VCaP (cell line): Measurements from ENCODE around the gene ARL4C.

Source experiments
- H3K27ac ChIP-seq: fragments of 450-650 bp; 2 replicates; pipeline ENCODE4 v1.5.1; 2017
- TF ChIP-seq, protein P1 (sequence below): fragments of 450-650 bp; conservative IDR thresholded peaks from 2 replicates; pipeline ENCODE4 v1.5.1; 2017; ENCODE audit warnings: mild to moderate bottlenecking, moderate library complexity

The ARL4C gene

DNA sequence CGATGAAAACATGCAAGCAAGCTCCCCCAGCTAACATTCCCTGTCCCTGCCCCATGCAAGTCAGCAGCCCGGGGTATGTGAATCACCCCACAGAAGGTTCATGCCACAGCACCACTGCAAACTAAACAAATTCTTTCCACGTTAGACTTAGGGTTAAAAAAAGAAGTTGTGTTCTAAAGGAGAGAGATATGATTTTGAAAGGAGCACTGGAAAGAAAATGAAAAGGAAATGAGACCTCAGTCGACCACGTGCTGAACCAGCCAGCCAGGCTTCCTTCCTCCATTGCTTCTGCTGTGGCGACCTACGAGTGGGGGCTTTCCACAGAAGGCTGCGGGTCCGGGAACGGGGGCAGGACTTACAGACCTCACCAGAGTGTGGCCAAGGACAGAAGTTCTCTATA is 52.0 kb downstream of the ARL4C start:
- H3K27ac ChIP-seq, result no peak overlapping the region
- TF ChIP-seq, protein P1, sequence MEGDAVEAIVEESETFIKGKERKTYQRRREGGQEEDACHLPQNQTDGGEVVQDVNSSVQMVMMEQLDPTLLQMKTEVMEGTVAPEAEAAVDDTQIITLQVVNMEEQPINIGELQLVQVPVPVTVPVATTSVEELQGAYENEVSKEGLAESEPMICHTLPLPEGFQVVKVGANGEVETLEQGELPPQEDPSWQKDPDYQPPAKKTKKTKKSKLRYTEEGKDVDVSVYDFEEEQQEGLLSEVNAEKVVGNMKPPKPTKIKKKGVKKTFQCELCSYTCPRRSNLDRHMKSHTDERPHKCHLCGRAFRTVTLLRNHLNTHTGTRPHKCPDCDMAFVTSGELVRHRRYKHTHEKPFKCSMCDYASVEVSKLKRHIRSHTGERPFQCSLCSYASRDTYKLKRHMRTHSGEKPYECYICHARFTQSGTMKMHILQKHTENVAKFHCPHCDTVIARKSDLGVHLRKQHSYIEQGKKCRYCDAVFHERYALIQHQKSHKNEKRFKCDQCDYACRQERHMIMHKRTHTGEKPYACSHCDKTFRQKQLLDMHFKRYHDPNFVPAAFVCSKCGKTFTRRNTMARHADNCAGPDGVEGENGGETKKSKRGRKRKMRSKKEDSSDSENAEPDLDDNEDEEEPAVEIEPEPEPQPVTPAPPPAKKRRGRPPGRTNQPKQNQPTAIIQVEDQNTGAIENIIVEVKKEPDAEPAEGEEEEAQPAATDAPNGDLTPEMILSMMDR, result no peak

DNA sequence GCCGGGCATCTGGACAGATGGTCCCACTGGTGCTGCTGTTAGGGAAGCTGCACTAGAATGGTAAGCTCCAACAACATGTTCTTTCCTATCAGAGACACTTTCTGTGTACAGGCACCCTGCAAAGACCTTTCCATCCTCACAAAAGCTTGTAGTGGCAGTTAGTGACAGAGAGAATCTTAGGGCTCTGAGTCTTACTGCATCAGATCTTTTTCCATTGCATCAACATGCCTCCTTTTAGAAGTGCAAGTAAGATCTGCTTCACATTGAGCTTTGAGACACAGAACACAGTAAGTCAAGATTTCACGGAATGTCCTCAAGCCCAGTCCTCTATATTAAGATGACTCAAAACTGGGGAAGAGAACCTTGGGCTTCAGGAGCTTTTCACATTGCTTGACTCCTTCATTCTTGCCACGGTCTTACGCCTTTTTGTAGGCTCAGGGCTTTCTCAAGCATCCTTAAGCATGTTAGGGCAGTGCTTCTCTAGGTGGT is 52.6 kb downstream of the ARL4C start:
- H3K27ac ChIP-seq, result no peak overlapping the region
- TF ChIP-seq, protein P1, result no peak
